GM23248 (cell line): ENCODE measurements around the gene FGD5.

ENCODE experiments used
- EZH2 ChIP-seq: fragments of 200-600 bp; sonication (generic); IDR thresholded peaks from 2 replicates; pipeline ENCODE4 v1.6.1; 2018; ENCODE audit warnings: antibody characterized with exemption, mild to moderate bottlenecking; ENCODE audit not compliant: insufficient read depth, poor library complexity, severe bottlenecking
- EZH2phosphoT487 ChIP-seq: fragments of 200-600 bp; sonication (generic); IDR thresholded peaks from 2 replicates; pipeline ENCODE4 v1.6.1; 2018; ENCODE audit warnings: antibody characterized with exemption, moderate library complexity, mild to moderate bottlenecking, low read depth; ENCODE audit not compliant: insufficient read depth

DNA sequence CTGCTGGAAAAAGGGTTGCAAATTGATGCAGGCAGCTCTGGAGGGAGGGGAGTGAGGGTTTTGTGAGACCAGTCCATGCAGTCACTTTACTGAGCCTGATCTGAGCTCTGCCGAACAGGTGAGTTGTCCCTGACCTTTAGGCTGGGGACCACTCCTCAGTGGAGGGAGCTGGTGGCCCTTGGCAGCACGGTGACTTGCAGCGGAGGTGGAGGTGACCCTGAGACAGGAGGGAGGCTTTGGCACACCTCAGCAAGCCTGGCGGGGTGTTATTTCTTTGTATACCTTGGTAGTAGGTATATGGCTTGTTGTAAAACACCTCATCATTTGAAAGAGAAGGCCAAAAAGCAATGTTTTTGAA lies 43.5 kb downstream of the FGD5 start:
- no peak for TF ChIP-seq EZH2
- TF ChIP-seq EZH2phosphoT487: no peak
